Fibroblast of peridontal ligament (primary cell): ENCODE measurements around the gene LRRC46.

Experiments
- DNase-seq: peaks from one replicate; pipeline ENCODE4 v3.0.0-alpha.2; 2010; ENCODE audit errors: extremely low read depth

LRRC46 gene

GRCh38 chr17:47830396-47831002 is 971 bp upstream of the LRRC46 start:
- DNase-seq: no peak

DNA sequence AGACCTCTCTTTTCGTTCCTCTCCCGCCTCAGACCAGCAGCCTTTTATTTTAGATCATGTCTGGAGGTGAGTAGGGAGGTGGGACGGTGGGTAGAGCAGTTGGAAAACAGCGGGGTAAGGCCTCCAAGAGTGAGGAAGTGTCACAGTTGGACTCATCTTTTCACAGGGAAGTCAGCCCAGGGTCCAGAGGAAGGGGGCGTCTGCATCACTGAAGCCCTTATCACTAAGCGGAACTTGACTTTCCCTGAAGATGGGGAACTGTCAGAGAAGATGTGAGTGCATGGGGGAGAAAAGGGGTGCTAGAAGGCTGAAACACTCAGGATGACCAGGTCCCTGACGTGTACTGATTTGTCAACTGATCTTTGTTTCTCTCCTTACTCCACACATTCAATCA is 461 bp downstream of the LRRC46 start:
- DNase-seq: no peak

DNA sequence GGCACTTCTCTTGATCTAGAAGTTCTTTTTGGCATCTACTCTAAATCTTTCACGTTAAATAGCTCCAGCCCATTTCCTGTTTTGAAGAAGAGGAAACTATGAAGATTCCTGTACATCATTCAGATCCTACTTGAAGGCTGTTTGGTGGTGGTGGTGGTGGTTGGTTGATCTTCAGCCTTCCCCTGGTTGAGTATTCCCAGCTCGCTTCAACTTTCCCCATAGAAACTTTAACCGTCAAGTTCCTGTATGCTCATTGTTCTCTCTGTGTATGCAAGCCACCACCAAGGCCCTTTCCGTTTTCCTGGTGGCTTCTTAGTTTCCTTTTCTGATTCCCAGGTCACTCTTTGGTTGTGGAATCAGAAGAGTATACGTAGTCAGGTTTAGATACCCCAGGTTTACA is 3.3 kb downstream of the LRRC46 start:
- no peak for DNase-seq

GRCh38 chr17:47836601-47837000 is 5.1 kb downstream of the LRRC46 start:
- DNase-seq: no peak

DNA sequence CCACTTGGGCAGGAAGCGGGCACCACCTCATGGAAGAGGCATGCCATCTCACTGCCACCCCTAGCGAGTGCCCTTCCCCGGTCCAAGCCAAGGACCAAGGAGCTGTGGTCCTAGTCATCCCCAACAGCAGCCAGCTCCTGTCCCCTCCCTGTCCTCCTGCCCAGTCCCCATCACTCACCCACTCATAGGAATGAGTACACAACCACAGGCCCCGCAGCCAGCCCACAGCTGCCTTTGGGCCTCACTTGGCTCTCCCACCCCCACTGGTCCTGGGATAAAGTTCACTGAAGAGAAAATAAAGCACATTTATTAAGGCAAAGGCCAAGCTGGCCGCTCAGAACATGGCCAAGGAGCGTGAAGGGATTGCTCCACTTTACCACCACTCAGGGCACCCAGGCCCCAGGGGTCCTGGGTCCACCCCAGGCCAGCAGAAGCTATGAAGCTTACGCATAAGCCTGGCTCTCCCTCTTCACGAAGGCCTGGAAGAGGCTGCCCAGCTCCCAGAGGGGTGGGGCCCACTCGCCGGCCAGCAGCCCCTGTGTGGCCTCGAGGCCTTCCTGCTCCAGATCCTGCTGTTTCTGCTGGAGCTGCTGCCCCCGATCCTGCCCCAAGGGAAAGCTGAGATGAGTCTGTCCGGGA is 6.0 kb downstream of the LRRC46 start:
- peak; percentile 10 for DNase-seq

DNA sequence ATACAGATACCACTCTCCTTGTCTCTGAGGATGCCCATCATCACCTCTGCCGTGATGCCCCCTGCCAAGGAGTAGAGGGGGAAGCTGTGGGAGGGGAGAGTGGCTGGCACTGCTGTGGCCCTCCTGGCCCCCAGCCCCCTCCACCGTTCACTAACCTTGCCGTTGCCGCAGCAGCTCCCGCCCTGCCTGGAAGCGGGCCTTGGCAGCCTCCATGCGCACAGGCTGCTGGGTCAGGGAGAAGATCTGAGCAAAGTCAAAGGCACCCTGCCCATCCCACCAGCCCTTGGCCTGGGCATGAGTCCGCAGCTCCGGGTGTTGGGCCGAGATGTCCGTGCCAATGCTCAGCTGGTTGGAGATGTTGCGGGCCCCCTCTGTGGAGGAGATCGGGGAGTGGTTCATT is 7.2 kb downstream of the LRRC46 start:
- DNase-seq: no peak

DNA sequence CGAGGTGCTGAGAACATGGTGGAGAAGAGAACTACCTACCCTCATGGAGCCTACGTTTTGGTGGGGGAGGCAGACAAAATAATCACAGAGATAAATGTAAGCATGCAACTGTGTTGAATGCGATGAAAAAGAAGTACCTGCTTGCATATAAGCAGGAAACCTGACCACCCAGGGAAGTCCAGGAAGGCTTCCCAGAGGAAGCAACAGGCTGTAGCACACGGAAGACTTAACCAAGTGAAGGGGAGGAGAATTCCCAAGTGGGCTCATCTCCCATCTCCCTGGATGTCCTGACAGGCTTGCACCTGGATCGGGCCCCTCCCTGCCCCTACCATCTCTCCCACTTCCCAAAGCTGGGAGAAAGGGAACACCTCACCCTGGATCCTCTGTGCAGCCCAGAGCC is 7.6 kb downstream of the LRRC46 start:
- DNase-seq: no peak

- no peak for DNase-seq
Measured at GRCh38 chr17:47840001-47840741, 8.7 kb downstream of the LRRC46 start.

DNA sequence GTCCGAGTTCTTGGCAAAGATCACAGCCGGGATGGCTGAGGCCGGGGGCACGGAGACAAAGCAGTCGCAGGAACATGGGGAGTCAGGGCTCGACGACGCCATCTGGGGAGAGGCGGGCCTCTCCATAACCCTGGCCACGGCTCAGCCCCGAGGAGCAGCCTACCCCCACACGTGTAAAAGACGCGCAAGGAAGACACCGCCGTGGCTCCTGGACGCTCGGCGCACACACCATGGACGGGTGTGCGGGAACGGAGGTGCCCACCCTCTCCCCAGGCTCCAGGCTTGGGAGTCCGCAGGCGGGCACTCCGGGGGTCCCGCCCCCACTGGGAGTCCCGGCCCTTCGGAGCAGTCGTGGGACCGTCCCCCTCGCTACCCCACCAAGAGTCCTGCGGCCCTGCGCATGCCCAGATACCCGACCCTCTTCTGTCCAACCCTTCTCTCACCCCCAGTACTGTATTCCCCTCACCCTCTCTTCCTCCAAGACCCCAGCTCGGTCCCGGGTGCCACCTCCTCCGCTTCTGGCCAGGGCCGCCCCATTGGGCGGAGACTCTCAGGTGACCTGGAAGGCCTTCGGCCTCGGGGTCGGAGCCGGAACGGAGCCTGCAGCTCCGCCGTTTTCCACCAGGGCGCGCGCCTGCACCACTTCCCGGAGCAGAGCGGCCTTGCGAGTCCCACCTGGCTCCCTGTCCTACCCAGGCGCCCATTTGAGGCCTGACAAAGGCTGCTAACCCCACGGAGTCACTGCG is 9.4 kb downstream of the LRRC46 start, which contains the start of gene SCRN2:
SCRN2 (minus strand) TSS at position 532 of the 746 bp plus-strand sequence; CDS start at position 102, 430 bp downstream.
- peak; percentile 78 for DNase-seq

GRCh38 chr17:47841488-47842291 is 10.2 kb downstream of the LRRC46 start:
- DNase-seq: no peak

DNA sequence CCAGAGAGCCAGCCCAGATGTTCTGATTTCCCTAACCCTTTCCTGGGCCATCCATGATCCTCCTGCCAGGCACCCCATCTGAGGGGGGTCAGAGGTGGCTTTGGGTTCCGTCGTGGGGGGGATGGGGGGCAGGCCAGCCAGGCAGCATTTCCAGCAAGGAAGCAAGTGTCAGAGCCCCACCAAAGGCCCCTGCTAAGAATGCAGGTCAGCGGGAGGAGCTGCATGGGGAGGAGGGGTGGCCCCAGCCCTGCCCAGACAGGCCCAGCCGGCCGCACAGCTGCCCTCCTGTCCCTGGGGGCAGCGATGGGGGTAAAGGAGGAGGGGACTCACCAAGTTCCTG is 11.9 kb downstream of the LRRC46 start:
- DNase-seq: no peak

- DNase-seq: no peak
Measured at GRCh38 chr17:47844227-47844626, 12.8 kb downstream of the LRRC46 start.

- DNase-seq: peak; percentile 27
Measured at GRCh38 chr17:47844814-47845715, 13.6 kb downstream of the LRRC46 start.

- DNase-seq: no peak
Measured at GRCh38 chr17:47845716-47846075, 14.2 kb downstream of the LRRC46 start.

DNA sequence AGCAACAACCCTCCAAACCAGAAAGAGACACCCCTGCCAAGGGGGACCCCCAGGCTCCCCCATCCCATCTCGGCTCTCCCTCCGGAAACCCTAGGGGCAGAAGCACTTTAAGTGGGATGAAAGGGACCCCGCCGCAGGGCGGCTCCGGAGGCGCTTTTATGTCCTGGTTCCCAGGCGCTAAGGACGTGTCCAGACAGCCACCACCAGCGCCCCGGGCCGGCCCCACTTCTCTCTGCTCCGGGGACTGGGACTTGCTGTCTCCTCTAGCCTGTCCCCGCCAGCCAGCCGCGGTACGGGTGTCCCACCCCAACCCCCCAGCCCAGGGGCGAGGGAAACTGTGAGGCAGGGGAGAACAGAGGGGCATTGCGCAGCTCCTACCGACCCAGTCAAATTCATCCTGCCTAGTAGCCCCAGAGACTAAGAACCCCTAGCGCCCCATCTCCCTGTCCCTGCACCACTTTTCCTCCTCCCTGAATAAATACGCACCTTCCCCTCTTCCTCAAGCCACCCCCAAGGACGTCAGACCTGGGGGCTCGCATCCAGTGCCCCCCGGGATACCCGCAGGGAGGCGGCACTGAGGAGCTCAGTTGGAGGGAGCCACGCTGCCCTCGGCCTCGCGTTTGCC is 15.4 kb downstream of the LRRC46 start:
- no peak for DNase-seq

DNA sequence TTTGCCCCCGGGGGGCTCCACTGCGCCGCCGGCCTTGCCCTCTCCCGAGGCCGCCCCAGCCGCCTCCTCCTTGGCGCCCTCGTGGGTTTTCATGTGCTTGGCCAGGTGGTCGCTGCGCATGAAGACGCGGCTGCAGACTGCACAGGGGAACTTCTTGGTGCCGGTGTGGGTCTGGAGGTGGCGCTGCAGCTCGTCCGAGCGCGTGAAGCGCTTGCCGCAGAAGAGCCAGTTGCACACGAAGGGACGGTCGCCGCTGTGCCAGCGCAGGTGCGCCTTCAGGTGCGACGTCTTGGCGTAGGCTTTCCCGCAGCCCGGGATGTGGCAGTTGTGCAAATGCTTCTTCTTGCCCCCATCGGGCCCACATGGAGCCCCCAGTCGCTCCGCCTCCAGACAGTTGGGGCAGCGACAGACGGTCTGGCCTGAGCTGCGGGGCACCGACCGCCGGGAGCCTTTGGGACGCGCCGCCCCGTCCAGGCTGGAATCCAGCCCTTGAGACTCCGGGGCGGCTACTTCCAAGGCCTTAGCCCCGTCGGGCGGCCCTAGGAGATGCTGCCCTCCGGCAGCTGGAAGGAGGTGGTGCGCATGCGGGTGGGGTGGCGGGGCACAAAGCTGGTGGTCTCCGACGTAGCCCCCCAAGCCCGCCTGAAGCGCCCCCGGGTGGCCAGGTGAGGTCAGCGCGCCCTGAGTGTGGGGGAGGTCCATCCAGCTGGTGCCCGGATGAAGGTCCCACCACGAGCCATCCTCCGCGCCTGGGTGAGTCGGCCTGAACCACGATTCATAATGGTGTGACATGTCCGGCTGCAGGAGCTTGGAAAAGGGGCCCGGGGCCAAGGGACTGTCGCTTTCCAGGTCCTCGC is 16.1 kb downstream of the LRRC46 start:
- DNase-seq: no peak

DNA sequence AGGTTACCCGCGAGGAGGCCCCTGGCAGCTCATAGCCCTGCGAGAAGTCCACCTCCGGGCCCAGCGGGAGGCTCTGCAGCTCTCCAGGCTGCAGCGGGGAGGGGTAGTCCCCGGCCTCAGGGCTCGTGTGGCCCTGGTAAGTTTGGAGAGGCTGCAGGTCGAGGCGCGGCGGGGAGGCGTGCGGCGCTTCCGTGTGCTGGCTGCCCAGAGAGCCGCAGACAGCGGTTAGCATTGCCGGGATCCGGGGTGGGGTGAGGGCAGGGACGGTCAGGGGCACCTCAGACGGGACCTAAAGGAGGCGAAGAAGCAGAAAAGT is 16.7 kb downstream of the LRRC46 start:
- DNase-seq: no peak

DNA sequence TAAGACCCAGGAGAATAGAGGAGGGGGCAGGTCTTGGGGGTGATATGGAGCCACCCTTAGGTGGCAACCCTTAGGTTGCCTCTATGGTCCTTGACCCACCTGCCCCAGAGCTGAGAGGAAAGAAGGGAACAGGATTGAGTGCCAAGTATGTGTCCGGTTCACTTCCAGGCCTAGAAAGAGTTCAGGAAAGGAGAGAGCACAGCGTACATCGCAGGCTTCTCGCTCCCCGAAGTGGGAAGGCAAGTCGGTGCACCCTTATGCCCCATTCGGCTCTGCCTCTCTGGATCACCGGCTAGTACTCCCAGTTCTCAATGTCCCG is 18.9 kb downstream of the LRRC46 start:
- DNase-seq: no peak

DNA sequence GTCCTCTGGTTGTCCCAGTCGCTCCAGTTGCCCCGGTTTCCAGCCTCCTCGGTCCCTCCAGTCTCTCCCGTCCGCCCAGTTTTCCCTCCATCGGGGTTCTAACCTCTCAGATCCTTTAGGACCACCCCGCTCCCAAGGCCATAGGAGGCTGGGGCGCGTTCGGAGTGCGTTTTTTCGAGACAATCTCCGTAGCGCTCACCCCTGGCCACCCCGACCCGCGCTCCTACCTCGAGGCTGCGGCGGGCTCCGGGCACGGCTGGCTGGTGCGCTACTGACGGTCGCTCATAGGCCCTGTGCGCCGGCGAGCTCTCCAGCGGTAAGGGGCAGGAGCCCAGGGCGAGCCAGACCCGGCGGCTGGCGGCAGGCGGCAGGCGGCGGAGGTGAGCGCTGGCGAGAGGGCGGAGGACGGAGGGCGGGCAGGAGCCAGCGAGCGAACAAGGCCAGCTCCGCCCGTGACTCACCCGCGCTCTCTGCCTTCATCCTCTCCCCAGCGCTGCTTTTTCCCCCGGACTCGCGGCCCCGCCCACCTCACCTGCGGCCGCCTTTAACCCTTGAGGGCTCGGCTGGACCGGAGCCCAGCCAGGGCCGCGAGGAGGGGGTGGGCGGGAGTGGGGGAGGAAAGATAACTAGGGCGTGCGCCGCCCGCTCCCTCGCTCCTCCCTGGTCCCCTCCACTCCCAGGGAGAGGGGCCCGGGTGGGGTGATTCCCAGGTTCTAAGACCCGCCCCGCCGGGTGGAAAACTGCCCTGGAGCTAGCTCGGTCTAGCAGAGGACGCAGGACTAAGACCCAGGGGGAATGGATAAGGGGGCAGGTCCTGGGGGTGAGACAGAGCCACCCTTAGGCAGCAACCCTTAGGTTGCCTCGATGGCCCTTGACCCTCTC is 19.5 kb downstream of the LRRC46 start, which contains the start of gene SP6:
SP6 (minus strand) TSS at position 472 of the 882 bp plus-strand sequence. CDS start 2,734 bp downstream, outside the sequence.
- DNase-seq: no peak
